Endodermal cell (in vitro differentiated cells): ENCODE results near the gene AMOT. TPM values are rescaled to one million over a fixed set of nuclear protein-coding genes. Genes with fewer than 3 reads are reported as not detected.
A peak's percentile ranks its signal among the peaks of the same experiment; 100 is the strongest.

Source experiments
- DNase-seq: peaks from one replicate; pipeline ENCODE4 v3.0.0-alpha.2; 2017
- H3K27ac ChIP-seq: 2 replicates; pipeline ENCODE4 v1.5.1; 2013; ENCODE audit warnings: mild to moderate bottlenecking, low read depth, low read length, moderate library complexity
- H3K27me3 ChIP-seq: 2 replicates; pipeline ENCODE4 v1.6.1; 2013; ENCODE audit warnings: mild to moderate bottlenecking, low read length, moderate library complexity; ENCODE audit not compliant: insufficient read depth, control insufficient read depth, poor library complexity, severe bottlenecking
- H3K36me3 ChIP-seq: 2 replicates; pipeline ENCODE4 v1.7.0; 2013; ENCODE audit warnings: mild to moderate bottlenecking, low read length, moderate library complexity; ENCODE audit not compliant: control insufficient read depth, insufficient read depth
- H3K4me1 ChIP-seq: one replicate; pipeline ENCODE4 v1.7.0; 2013; ENCODE audit warnings: low read length; ENCODE audit not compliant: control insufficient read depth, insufficient read depth
- H3K4me3 ChIP-seq: 2 replicates; pipeline ENCODE4 v1.5.1; 2013; ENCODE audit warnings: mild to moderate bottlenecking, low read length, moderate library complexity
- H3K9ac ChIP-seq: 2 replicates; pipeline ENCODE4 v1.6.1; 2013; ENCODE audit warnings: mild to moderate bottlenecking, low read length, moderate library complexity; ENCODE audit not compliant: poor library complexity, severe bottlenecking; ENCODE audit errors: extremely low read depth
- H3K9me3 ChIP-seq: 2 replicates; pipeline ENCODE4 v1.6.1; 2013; ENCODE audit warnings: mild to moderate bottlenecking, low read length, moderate library complexity; ENCODE audit not compliant: control insufficient read depth
- H3K27ac Mint-ChIP-seq: 2 replicates; pipeline ENCODE4 v1.8.0; 2020; ENCODE audit warnings: mixed read lengths
- H3K27me3 Mint-ChIP-seq: 2 replicates; pipeline ENCODE4 v1.8.0; 2021; ENCODE audit warnings: mild to moderate bottlenecking, mixed read lengths; ENCODE audit not compliant: insufficient read depth
- H3K36me3 Mint-ChIP-seq: 2 replicates; pipeline ENCODE4 v1.8.0; 2020; ENCODE audit warnings: low read depth, mixed read lengths
- H3K4me1 Mint-ChIP-seq: 2 replicates; pipeline ENCODE4 v1.8.0; 2020; ENCODE audit warnings: mixed read lengths
- H3K4me3 Mint-ChIP-seq: 2 replicates; pipeline ENCODE4 v1.8.0; 2020; ENCODE audit warnings: mild to moderate bottlenecking, moderate library complexity, mixed read lengths
- H3K9me3 Mint-ChIP-seq: 2 replicates; pipeline ENCODE4 v1.8.0; 2020; ENCODE audit warnings: mild to moderate bottlenecking, mixed read lengths
- CTCF ChIP-seq: fragments of 200-600 bp; sonication (generic); conservative IDR thresholded peaks from 2 replicates; pipeline ENCODE4 v1.5.0; 2021; ENCODE audit warnings: antibody characterized with exemption, mild to moderate bottlenecking
- WGBS, 2 experiments: methylation state at CpG; one replicate each; pipeline versions ENCODE4 v1.1.5 to v1.1.7; 2013; ENCODE audit warnings: missing lambda C conversion rate in 2 of 2, mixed read lengths in 1 of 2; ENCODE audit not compliant: insufficient coverage in 1 of 2, insufficient read length in 1 of 2; 5-methylcytosine and 5-hydroxymethylcytosine counted together
- total RNA-seq, 2 donors: library from RNA; stranded (reverse); fragmentation: NEBNext Ultra II Directional in 1 of 2; extraction: Animal tissue kit (Norgen Biotek cat#: 25700) in 1 of 2; gene quantifications; 2 replicates in 1 of 2; 3 replicates in 1 of 2; pipeline ENCODE4 v1.2.1, GENCODE V29; 2021

The AMOT gene
- total RNA-seq, 2 donors from 2014 or later, result 41.3 to 59.8 TPM

GRCh38 chrX:112819008-112819640 lies 21.5 kb downstream of the AMOT start:
- WGBS, 2 experiments, result 60 to 95% methylated on average over 1 to 2 of the region's 2 CpGs
- no peak for TF ChIP-seq CTCF
- H3K27ac Mint-ChIP-seq, result no peak overlapping the region
- no peak for DNase-seq
- H3K9me3 Mint-ChIP-seq, result no peaks in the 10 kb centered on the region
- no peak overlapping the region for H3K4me3 Mint-ChIP-seq
- H3K36me3 ChIP-seq, result peaks cover 6% of the 10 kb centered on the region
- no peak overlapping the region for H3K4me3 ChIP-seq
- H3K9me3 ChIP-seq, result no peaks in the 10 kb centered on the region
- peaks cover 8% of the 10 kb centered on the region for H3K27me3 Mint-ChIP-seq
- no peak overlapping the region for H3K9ac ChIP-seq
- peaks cover 26% of the 10 kb centered on the region for H3K4me1 Mint-ChIP-seq
- H3K36me3 Mint-ChIP-seq, result peaks cover 18% of the 10 kb centered on the region
- no peaks in the 10 kb centered on the region for H3K27me3 ChIP-seq
- H3K4me1 ChIP-seq, result no peaks in the 10 kb centered on the region
- no peak overlapping the region for H3K27ac ChIP-seq

- Histone ChIP-seq H3K4me3 (no peak overlapping the region), H3K27me3 (no peaks in the 10 kb centered on the region), H3K9me3 (no peaks in the 10 kb centered on the region), H3K4me1 (no peaks in the 10 kb centered on the region), H3K36me3 (peaks cover 6% of the 10 kb centered on the region), H3K9ac (no peak overlapping the region), H3K27ac (no peak overlapping the region)
- WGBS, 2 experiments, result 81 to 100% methylated on average over 1 to 7 of the region's 11 CpGs
- Mint-ChIP-seq H3K9me3 (no peaks in the 10 kb centered on the region), H3K27ac (no peak overlapping the region), H3K4me1 (peaks cover 26% of the 10 kb centered on the region), H3K27me3 (peaks cover 8% of the 10 kb centered on the region), H3K36me3 (peaks cover 21% of the 10 kb centered on the region), H3K4me3 (no peak overlapping the region)
- peak; percentile 72 for DNase-seq
- no peak for TF ChIP-seq CTCF
Measured at GRCh38 chrX:112818114-112819007, 22.3 kb downstream of the AMOT start.

GRCh38 chrX:112816908-112817307 lies 23.7 kb downstream of the AMOT start:
- Mint-ChIP-seq H3K4me3 (no peak overlapping the region), H3K36me3 (peaks cover 14% of the 10 kb centered on the region)
- no peak for TF ChIP-seq CTCF

More at GRCh38 chrX:112816908-112817307, 23.7 kb downstream of the AMOT start:
- no peak for DNase-seq
- Mint-ChIP-seq H3K4me1 (peaks cover 26% of the 10 kb centered on the region), H3K27me3 (peaks cover 3% of the 10 kb centered on the region), H3K9me3 (no peaks in the 10 kb centered on the region), H3K27ac (no peak overlapping the region)
- Histone ChIP-seq H3K4me1 (no peaks in the 10 kb centered on the region), H3K36me3 (peaks cover 7% of the 10 kb centered on the region), H3K27ac (no peak overlapping the region), H3K9ac (no peak overlapping the region), H3K9me3 (no peaks in the 10 kb centered on the region), H3K27me3 (no peaks in the 10 kb centered on the region), H3K4me3 (no peak overlapping the region)
- 89 to 100% methylated on average over 1 to 2 of the region's 2 CpGs for WGBS, 2 experiments
